Activated CD4-positive, alpha-beta T cell treated with anti-CD3 and anti-CD28 coated beads for 1 hour (primary cell): ENCODE measurements around the gene NEUROD4.

ENCODE experiments used
- DNase-seq: peaks from one replicate; pipeline ENCODE4 v3.0.0-alpha.2; 2020

NEUROD4 gene

GRCh38 chr12:54998958-54999510 lies 20.7 kb upstream of the NEUROD4 start:
- no peak for DNase-seq

GRCh38 chr12:55001198-55001868 lies 18.4 kb upstream of the NEUROD4 start:
- no peak for DNase-seq

DNA sequence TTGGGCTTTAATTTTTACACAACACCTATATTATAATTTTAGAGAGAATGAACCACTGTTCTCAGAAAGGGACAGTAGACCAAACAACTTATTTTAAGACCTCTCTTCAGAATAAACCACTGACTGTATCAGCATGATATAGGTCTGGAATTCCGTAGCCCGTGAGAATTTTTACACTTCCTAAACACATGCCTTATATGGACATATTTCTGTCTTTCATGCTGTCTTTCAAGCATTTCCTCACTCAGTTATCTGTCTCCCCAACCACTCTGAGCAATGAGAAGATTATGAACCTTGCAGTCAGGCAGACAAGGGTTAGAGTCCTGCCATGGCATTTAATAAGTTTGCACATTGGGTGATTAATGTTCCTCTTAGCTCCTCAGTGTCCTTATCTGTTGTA lies 17.4 kb upstream of the NEUROD4 start:
- no peak for DNase-seq

- no peak for DNase-seq
Measured at GRCh38 chr12:55008944-55009585, 10.7 kb upstream of the NEUROD4 start.

DNA sequence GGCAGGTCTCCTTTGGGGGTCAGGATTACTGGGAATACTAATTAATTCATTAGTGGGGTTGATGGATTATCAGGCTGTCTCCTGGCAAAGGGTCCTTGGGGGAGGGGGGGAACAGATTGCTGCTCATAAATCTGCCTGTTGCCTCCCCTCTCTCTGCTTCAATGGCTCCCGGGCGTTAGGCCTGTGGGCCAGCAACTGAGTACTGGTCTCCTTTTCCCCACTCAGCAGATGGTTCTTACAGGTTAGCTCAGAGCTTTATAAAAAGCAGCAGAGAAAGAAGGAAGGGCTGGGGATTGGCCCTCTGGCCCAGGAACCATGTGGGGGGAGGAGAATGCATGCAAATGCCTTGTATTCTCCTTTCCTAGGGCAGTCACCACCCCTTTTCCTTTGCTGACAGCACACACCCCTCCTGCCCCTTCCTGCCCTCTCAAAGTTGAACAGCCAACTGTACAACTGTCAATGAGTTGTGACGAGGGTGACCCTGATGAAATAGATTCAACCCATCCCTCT lies 2.3 kb upstream of the NEUROD4 start:
- DNase-seq: no peak

- DNase-seq: no peak
Measured at GRCh38 chr12:55024575-55024974, 4.8 kb downstream of the NEUROD4 start.

- no peak for DNase-seq
Measured at GRCh38 chr12:55025508-55025907, 5.7 kb downstream of the NEUROD4 start.

- DNase-seq: no peak
Measured at GRCh38 chr12:55034218-55034617, 14.4 kb downstream of the NEUROD4 start.

- no peak for DNase-seq
Measured at GRCh38 chr12:55036326-55037115, 16.7 kb downstream of the NEUROD4 start.

DNA sequence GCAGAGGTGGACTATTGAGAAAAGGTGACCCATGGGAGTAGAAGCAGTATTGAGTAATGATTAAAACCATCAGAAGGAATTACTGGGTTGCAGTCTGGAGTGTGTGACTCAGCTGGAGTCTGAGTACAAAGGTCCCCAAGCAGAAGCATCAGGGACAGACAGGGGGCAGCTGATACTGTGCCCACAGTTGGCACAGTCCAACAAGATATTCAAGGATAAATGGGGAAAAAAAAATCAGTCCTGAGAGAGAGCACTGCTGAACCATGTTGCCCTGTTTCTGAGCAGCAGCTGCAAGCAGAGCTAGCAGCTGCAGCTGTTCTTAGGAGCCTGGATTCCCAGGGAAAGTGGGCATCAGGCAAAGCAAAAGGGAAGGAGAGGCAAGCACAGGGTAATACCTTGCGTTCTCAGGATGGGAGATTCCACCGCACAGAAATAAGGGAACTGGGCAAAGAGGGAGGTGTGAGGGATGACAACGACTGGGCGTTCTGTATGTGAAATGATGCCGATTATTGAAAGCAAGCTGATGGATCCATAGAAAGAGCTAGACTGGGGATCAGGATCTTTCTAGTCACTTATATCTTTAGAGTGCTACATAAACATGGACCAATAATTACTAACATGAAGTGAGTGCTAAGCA lies 17.7 kb downstream of the NEUROD4 start:
- DNase-seq: no peak

GRCh38 chr12:55039395-55040354 lies 19.9 kb downstream of the NEUROD4 start:
- DNase-seq: no peak

GRCh38 chr12:55041345-55042055 lies 21.7 kb downstream of the NEUROD4 start:
- no peak for DNase-seq

- no peak for DNase-seq
Measured at GRCh38 chr12:55043542-55043941, 23.8 kb downstream of the NEUROD4 start.

DNA sequence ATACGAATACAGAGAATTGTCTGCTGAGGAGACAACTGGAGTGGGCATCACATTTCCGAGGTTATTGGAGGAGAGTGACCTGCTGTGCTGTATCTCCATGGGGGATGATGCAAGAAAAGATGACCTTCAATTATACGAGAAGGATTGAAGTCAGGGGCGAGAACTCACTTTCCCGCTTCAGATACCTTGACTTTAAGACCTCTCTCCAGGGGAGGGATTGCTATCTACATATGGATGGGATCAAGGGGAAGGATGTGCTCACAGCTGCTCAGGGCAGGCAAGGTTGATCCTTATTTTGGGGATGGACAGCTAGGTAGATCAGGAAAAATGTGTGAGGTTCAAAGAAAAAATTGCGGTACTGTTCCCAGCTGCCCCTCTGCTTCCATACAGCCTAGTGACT lies 24.4 kb downstream of the NEUROD4 start:
- DNase-seq: no peak

DNA sequence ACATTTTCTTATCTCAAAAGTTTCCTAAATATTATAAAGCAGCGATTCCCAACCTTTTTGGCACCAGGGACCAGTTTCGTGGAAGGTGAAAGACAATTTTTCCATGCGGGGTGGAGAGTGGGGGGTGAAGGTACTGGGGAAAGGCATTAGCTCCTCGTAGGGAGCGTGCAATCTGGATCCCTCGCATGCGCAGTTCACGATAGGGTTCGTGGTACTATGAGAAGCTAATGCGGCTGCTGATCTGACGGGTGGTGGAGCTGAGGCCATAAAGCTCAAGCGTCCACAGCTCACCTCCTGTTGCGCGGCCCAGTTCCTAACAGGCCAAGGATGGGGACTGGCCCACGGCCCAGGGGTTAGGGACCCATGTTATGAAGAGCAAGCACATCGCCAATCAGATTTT lies 29.9 kb downstream of the NEUROD4 start:
- DNase-seq: no peak

- DNase-seq: no peak
Measured at GRCh38 chr12:55051197-55051947, 31.6 kb downstream of the NEUROD4 start.

GRCh38 chr12:55057481-55057880 lies 37.7 kb downstream of the NEUROD4 start:
- no peak for DNase-seq

GRCh38 chr12:55058082-55058481 lies 38.3 kb downstream of the NEUROD4 start:
- DNase-seq: no peak

DNA sequence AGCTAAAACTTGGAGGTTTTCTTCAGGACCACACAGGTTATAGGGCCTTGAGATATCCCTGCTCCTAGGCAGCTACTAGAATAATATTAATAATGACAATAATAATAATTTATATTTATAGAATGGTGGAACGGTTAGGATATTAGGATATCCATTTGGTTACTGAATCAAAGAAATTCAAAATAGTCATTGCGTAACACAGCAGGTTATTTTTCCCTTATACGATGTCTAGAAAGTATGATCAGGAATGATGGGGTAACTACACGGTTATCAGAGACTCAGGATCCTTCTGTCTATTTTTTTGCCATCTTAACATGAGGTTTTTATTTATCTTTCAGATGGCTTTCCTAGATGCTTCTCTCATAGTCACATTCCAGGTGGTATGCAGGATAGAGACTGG lies 39.0 kb downstream of the NEUROD4 start:
- DNase-seq: no peak

GRCh38 chr12:55060470-55060869 lies 40.7 kb downstream of the NEUROD4 start:
- DNase-seq: no peak
